NCI-H146 treated with DMSO at 0.1 percent for 48 hours (cell line): ENCODE measurements around the gene DDIT3.
A peak's percentile ranks its signal among the peaks of the same experiment; 100 is the strongest.

ENCODE experiments used
- DNase-seq: peaks from one replicate; lab custom pipeline; 2025; ENCODE audit not compliant: unreplicated experiment; lab: John Stamatoyannopoulos, UW

The DDIT3 gene

GRCh38 chr12:57487597-57488401 is 32.5 kb downstream of the DDIT3 start, which contains the start of gene MARS1:
TSS of gene MARS1 (plus strand) at chr12:57488068. CDS start at chr12:57488091, 23 bp downstream.
- peak; percentile 95 for DNase-seq

DNA sequence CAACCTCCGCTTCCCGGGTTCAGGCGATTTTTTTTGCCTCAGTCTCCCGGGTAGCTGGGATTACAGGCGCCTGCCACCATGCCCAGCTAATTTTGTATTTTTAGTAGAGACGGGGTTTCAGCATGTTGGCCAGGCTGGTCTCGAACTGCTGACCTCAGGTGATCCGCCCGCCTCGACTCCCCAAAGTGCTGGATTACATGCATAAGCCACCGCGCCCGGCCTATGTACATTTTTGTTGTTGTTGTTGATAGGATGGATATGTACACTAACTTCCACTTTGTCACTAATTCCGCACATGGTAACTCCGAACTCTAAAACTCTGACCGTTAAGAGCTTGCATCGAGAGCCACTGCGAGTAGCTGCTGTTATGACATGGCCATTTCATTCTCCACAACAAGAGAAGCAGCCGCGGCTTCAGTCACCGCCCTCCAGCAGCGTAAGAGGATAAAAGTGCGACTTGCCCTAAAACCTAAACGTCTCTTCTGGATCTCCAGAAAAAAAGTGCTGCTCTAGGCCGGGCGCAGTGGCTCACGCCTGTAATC is 33.2 kb downstream of the DDIT3 start:
- DNase-seq: no peak

- no peak for DNase-seq
These were observed 34.6 kb downstream of the DDIT3 start for GRCh38 chr12:57485695-57486094.

DNA sequence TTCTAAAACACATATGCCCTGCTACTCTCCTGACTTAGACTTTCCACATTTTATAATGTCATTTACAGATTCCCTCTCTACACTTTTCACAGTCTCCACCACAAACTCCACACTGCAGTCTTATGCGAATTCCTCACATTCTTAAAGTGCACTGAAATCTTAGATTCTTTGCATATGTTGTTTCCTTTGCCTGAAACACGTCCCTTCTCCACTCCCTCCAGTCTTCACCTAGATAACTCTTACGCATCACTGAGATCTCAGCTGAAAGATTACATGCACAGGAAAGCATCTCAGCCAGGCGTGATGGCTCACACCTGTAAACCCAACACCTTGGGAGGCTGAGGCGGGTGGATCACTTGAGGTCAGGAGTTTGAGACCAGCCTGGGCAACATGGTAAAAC is 36.8 kb downstream of the DDIT3 start:
- no peak for DNase-seq

- DNase-seq: no peak
These were observed 38.6 kb downstream of the DDIT3 start for GRCh38 chr12:57481671-57482070.

- DNase-seq: no peak
These were observed 40.8 kb downstream of the DDIT3 start, which contains the start of gene ARHGAP9 for GRCh38 chr12:57479376-57480115. TSS of gene ARHGAP9 (minus strand) at chr12:57479866. CDS start at chr12:57479406, 460 bp downstream.

DNA sequence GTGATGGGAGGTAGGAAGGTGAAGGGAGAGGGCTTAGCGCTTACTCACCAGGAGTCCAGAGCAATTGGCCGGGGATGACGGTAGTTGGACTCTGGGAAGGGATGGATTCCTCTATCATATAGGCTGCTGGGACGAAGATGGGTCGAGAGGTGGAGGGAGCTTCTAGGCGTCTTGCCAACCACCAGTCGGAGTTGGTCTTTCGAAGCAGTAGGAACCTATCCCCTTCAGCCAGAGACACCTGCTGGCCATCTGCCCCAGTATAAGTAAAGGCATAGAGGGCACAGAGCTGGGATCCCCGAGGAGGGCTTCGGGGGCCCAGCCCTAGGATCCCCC is 41.3 kb downstream of the DDIT3 start:
- no peak for DNase-seq

- no peak for DNase-seq
These were observed 42.3 kb downstream of the DDIT3 start for GRCh38 chr12:57477710-57478681.

DNA sequence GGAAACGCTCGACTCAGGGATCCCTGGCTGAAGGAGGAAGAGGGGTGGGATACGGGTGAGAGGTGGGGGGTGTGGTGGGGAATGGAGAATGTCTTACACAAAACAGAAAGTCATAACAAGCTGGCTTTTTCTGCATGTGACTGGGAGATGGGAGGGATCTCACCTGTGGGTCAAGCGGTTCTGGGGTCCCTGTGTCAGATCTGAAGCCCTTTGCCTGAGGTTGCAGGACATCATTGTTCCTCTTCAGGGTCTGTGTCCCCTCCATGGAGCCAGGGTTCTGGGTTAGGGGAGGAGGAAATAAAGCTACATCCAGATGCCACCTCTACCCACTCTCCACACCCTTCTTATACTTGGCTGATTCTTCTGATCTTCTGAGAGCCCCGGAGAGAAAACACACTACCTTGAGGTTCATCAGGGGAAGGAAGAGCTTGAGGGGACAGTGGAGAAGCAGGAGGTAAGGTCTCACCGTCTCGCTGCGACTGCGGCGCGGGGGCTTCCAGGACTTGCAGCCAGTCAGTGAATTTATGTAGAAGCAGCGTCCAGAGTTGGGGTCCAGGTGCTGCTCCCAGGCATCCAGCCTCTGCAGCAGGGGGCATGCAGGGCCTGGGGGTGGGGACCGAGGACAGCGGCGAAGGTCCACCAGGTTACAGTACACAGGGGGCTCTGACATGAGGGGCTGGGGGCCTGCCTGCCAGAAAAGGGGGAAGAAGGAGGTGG is 43.2 kb downstream of the DDIT3 start:
- DNase-seq: no peak

GRCh38 chr12:57476162-57476992 is 43.9 kb downstream of the DDIT3 start:
- no peak for DNase-seq

DNA sequence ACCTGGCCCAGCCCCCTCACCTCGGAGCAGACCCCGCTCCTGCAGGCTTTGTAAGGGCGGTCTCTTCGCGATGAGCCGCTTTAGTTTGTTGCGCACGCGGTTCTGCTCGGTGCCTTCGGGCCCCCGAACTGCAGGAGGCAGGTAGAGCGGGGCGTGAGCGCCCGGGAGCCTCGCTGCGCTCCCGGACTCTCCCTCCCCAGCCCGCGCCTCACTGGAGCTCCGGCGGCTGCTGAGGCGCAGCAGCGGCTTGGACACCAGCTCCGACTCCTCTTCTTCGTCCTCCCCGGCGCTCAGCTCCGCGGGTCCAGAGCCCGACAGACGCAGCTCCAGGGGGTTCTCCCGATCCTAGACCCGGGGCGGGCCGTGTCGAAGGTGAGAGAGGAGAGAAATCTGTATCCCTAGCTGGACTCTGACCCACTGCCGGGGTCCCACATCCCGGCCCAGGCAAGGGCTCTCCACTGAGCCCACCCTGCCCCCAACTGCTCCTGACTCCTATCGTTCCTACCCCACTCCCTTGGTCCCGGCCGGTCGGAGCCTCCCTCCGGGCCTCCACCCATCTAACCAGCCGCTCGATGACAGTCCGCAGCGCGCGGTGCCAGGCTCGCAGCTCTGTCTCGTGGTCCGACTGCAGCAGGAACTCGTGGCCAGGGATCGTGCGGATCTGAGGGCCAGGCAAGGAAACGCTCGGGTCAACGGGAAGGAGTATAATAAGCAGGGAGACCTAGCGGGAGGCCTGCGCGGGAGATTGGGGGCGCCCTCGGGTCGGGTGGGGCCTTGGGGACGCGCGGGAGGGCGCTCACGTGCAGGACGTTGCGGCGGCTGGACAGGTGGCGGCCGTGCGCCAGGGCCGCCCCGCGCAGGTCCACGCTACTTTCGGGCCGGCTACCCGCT is 44.8 kb downstream of the DDIT3 start:
- DNase-seq: peak; percentile 25

DNA sequence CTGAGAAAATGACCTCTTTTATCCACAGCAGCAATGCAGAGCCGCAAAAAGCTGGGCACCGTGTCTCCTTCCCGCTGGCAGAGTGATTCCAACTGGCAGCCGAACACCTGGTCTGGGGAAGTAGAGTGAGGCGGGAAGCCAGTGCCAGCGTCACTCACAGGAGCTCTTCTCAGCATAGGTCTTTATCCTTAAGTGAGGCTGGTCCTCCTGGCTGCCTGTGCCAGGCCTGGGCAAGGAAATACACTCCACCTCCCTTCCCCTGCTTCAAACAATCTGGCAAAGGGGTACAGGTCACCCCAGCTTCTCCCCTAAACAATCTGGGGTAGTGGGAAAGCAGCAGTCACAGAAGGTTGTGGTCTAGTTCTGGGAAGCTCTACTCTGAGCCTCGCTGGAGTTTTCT is 45.5 kb downstream of the DDIT3 start:
- no peak for DNase-seq

DNA sequence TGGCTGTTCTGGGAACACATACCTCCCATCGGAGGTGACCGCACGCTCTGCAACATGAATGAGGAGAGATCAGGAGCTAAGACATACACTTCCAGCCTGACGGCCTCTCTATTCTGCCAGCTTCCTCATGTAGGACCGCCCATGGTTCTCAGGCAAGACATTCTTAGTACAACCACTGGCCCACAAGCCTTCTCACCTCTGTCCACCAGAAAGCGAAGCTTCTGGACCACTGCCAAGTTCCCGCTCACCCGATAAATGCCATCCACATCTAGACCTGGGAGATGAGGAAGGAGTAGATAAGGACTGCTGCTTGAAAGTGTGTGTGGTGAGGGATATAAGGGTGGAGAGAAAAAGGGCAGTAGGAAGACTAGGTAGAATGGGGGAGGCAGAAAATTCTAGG is 45.9 kb downstream of the DDIT3 start:
- DNase-seq: no peak

DNA sequence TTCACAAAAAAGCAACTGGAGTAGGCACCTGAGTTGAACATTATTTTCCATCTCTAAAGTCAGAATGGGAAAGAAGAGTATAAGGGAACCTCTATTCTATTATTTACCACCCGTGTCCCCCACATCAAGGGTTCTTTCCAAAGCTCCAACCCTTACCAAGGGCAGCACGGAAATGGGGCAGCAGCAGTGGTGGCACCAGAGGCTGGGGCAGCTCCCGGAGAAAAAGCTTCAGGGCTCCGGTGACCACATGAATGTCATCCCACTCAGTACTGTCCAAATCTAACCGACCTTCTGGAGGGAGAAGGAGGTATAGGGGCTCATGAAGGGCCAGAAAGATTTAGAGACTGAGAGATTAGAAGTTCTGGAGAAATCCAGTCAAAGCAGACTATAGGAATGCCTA is 46.4 kb downstream of the DDIT3 start:
- DNase-seq: no peak

DNA sequence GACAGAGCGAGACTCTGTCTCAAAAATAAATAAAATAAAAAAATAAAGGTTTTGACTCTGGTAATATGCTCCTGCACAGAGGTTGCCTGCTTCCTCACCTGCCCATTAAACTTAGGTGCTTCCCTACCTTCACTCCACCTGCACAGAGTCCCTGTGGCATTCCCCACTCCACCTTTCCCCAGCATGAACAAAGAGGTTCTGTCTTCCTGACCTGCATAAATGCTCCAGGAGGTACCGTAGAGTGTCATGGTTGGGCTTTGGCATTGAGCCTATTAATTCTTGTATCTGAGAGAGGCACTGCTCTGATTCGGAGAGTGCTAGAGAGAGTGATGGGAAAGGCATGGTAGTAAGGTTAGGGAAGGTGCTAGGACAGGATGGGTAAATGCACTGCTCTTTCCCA is 46.9 kb downstream of the DDIT3 start:
- no peak for DNase-seq

GRCh38 chr12:57472391-57472790 is 47.9 kb downstream of the DDIT3 start:
- DNase-seq: no peak

GRCh38 chr12:57471661-57472060 is 48.7 kb downstream of the DDIT3 start:
- no peak for DNase-seq

DNA sequence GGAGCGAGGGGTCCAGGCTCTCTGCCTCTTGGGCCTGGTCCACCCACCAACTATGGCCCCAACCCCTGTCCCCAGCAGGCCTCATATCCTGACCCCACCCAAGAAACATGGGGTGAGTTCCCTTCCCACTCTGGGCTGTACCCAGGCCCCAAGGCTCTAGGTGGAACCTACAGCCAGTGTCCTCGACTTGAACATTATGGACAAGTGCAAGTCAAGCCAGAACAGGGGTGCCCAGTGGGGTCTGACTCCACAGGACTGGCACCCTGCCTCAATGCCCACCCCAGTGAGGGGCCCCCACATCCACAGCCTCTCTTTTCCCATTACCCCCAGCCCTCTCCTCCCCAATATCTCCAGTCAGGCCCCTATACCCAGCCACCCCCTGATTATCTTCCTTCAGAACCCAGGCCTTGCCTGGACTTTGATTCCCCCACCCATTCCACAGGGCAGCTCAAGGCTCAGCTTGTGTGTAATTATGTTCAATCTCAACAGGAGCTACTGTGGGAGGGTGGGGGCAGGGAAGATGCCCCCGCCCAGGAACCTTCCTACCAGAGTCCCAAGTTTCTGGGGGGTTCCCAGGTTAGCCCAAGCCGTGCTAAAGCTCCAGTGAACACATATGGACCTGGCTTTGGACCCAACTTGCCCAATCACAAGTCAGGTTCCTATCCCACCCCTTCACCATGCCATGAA is 49.2 kb downstream of the DDIT3 start:
- no peak for DNase-seq
